Cardiac ventricle fibroblast (primary cell): ENCODE data around the gene CITED4. TPM values are rescaled to one million over a fixed set of nuclear protein-coding genes. Genes with fewer than 3 reads are reported as not detected.

Experiments
- total RNA-seq: library from RNA; depleted of rRNA; stranded (reverse); fragments of >200 nt; gene quantifications from 2 replicates; pipeline ENCODE4 v1.2.3, GENCODE V29; 2015

CITED4 gene
- 4.3 and 7.2 TPM in 2 replicates for total RNA-seq

GRCh38 chr1:40862008-40862863 is at the start of gene CITED4:
CITED4 (minus strand) TSS chr1:40862363; CDS start chr1:40862127, 236 bp downstream.

Other genes with a start within 250 kb of the CITED4 start
- 0.05 and 0.06 TPM in 2 replicates for gene RIMS3, start 196.7 kb downstream of the CITED4 start, total RNA-seq
- gene NFYC, start 170.7 kb downstream of the CITED4 start, total RNA-seq = 17.3 and 17.9 TPM in 2 replicates
- gene KCNQ4, start 78.6 kb downstream of the CITED4 start, total RNA-seq = 0.10 TPM in 1 of 2 replicates, not detected in the other
- gene CTPS1, start 117.3 kb upstream of the CITED4 start, total RNA-seq = 15.2 and 20.7 TPM in 2 replicates
- 0.12 and 0.15 TPM in 2 replicates for gene SLFNL1, start 159.4 kb upstream of the CITED4 start, total RNA-seq